GM19438 (cell line): ENCODE results near the gene SH3D19.
"Not testable (repeated sequence)": the region's sequence is repeated elsewhere in the genome, so short reads cannot be mapped to it uniquely, and the experiment has no call there.

ENCODE experiments used
- ATAC-seq: cut with Tn5 transposase; IDR thresholded peaks from one replicate; pipeline ENCODE4 v1.9.1; 2021; ENCODE audit warnings: low read depth; ENCODE audit not compliant: unreplicated experiment

Gene SH3D19

DNA sequence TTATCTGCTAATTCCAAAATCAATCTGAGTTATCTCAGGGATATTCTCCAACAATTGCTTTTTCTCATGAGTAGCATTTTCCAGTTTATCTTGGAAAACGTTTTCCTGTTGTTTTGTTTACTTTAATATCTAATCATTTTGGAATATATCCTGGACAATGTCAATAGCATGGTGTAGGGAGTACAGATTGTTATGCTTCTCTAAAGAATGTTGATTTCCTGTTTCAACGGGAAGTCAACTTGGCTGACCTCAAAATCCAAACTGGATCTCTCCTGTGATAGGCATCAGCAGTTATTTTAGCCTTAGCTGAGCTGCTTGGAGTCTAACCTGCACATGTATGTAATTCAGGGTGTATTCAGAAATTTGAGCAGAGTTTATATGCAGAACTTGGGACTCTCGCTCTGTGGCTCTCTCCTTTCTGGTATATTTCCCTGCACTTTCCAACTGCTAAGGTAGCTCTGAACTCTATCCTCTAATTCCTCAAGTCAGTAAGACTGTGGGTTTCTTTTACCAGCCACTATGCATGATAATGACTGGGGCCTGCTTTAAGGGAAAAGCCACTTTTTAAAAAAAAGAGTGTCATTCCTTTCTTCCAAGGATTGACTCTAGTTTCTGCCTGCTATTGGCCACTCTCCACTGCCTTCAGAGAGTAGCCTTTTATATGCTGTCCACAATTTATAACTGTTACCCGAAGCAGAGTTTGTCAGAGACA is 40.7 kb downstream of the SH3D19 start:
- no peak for ATAC-seq

DNA sequence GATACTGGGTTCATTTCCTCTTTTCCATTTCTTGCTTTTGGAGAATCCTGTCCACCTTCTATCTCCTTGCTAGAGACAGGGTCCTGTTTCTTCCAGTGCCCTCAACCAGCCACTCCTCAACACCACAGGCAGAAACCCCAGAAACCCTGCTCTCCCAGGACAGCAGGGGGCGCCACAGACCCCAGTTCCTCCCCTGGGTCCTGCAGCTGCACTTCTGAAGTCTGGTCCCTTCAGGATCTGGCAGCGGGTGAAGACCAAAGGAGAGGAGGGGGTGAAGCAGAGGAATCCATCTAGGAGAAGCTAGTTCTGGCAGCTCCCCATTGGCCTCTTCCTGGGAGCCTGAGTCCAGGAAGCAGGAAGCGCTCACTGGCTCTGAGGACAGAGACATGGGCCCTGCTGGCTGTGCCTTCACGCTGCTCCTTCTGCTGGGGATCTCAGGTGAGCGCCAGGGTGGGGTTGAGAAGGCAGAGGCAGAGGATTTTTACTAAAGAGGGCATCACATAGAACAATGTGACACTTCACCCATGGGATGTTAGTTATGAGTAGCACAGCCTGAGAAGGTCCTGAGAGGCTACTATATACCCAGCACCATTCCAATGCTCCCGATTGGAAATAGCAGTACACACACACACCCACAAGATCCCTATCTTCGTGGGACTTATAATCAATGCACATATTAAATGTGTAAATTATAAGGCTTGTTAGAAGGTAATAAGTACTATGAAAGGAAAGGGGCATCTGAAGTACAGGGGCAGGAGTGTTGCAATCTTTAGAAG is 48.4 kb downstream of the SH3D19 start, which contains the start of gene PRSS48:
TSS of gene PRSS48 (plus strand) at position 375 of the 776 bp plus-strand sequence. CDS start at position 387, 12 bp downstream.
- no peak for ATAC-seq

GRCh38 chr4:151268905-151269304 is 56.5 kb downstream of the SH3D19 start:
- not testable (repeated sequence) for ATAC-seq

- ATAC-seq: no peak
Measured at GRCh38 chr4:151267822-151268535, 57.4 kb downstream of the SH3D19 start.

DNA sequence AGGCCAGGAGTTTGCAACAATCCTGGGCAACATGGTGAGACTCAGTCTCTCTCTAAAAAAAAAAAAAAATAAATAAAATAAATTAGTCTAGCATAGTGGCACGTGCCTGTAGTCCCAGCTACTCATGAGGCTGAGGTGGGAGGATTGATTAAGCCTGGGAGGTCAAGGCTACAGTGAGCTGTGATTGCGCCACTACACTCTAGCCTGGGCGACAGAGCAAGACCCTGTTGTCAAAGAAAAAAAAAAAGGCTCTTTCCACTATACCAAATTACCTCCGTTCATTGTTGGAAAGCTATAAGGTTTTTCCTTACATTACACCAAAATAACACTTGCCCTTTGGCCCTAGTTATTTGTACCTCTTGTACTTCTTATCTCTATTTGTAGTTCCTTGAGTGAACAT is 58.3 kb downstream of the SH3D19 start:
- ATAC-seq: no peak

- ATAC-seq: no peak
Measured at GRCh38 chr4:151266497-151266896, 58.9 kb downstream of the SH3D19 start.

DNA sequence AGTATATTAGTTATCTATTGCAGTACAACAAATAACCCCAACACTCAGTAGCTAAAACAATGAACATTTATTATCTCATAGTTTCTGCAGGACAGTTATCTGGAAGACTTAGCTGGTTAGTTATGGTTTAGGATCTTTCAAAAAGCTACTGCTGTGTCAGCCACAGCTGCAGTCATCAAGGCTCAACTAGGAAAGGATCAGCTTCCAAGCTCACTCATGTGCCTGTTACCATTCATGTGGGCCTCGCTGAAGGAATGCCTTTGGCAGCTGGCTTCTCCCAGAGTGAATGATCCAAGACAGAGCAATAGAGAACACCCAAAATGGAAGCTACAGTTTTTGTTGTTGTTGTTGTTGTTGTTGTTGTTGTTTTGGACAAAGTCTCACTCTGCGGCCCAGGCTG is 62.0 kb downstream of the SH3D19 start:
- no peak for ATAC-seq

- ATAC-seq: no peak
Measured at GRCh38 chr4:151260526-151260925, 64.9 kb downstream of the SH3D19 start.

- no peak for ATAC-seq
Measured at GRCh38 chr4:151259752-151260151, 65.7 kb downstream of the SH3D19 start.

GRCh38 chr4:151257704-151258103 is 67.7 kb downstream of the SH3D19 start:
- ATAC-seq: no peak

DNA sequence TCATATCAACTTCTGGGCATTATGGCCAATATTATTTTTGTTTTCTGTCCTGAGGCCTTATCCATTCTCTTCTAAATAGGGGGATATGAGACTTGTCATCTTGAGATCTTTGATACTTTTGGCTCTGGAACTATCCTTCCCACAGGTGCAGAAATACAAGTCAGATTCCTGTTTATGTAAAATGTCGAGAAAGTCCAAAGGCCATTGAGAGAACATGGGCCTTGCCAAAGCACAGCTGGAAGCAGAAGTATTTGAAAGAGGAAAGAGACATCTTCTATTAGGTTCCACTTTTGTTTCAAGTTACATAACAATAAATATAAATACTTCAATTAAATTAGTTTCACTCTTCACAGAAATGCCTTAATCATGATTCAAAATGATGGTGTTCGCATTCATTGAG is 69.3 kb downstream of the SH3D19 start:
- ATAC-seq: no peak

- ATAC-seq: not testable (repeated sequence)
Measured at GRCh38 chr4:151255680-151256079, 69.7 kb downstream of the SH3D19 start.

DNA sequence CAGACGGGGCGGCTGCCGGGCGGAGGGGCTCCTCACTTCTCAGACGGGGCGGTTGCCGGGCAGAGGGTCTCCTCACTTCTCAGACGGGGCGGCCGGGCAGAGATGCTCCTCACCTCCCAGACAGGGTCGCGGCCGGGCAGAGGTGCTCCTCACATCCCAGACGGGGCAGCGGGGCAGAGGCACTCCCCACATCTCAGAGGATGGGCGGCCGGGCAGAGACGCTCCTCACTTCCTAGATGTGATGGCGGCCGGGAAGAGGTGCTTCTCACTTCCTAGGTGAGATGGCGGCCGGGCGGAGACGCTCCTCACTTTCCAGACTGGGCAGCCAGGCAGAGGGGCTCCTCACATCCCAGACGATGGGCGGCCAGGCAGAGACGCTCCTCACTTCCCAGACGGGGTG is 70.2 kb downstream of the SH3D19 start:
- not testable (repeated sequence) for ATAC-seq

DNA sequence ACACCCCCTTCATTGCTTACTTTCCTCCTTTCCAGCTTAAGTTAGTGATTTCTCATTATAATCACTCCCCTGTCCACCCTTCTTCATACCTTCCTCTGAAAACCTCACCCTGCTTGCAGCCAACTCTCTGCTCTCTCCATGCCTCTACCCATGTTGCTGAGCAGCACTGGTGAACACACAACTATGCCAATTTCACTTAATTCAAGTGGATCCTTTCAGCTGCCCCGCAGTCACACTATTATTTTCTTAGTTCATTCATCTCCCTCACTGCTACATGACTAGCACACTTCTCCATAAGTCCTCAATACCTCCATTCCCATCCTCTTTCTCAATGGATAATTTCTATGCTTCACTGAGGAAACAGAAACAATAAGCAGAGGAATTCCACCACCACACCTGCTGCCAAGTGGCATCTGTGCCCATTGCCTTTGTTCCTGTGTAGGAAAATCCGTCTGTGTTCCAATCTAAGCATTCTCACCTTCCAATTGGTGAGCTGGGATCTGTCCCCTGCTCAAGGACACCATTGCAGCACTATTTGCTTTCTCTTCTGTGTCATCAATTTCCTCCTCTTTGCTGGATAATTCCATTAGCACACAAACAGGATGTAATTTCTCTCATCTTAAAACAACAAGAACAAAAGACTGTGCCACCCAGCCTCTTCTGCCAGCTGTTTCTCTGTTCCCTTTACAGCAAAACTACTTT is 73.7 kb downstream of the SH3D19 start:
- no peak for ATAC-seq

- ATAC-seq: no peak
Measured at GRCh38 chr4:151250706-151251105, 74.7 kb downstream of the SH3D19 start.

- no peak for ATAC-seq
Measured at GRCh38 chr4:151248519-151248918, 76.9 kb downstream of the SH3D19 start.

- ATAC-seq: no peak
Measured at GRCh38 chr4:151247395-151247794, 78.0 kb downstream of the SH3D19 start.

GRCh38 chr4:151246742-151247141 is 78.7 kb downstream of the SH3D19 start:
- no peak for ATAC-seq

DNA sequence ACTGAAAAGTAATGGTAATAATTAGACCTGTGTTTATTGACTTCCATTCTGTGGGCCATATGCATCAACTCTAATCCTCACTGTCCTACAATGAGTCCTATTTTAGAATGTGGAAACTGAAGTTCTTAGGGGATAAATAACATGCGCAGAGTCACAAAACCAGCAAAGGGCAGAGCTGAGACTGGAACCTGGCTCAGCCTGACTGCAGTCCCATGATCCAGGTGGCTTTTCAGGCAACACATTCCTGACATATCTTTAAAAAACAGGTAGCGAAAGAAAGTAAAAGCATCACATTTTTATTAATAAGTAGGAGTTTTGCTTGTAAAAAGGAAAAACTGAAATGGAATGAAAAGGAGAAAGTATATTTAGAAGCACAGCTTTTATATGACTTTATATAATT is 83.1 kb downstream of the SH3D19 start:
- no peak for ATAC-seq

- no peak for ATAC-seq
Measured at GRCh38 chr4:151239608-151240007, 85.8 kb downstream of the SH3D19 start.

GRCh38 chr4:151238477-151238876 is 86.9 kb downstream of the SH3D19 start:
- ATAC-seq: no peak
